ENCODE results near the gene CELSR1.
"Not testable (repeated sequence)": the region's sequence is repeated elsewhere in the genome, so short reads cannot be mapped to it uniquely, and the experiment has no call there.

The CELSR1 gene

GRCh38 chr22:46472722-46473016 is 64.8 kb downstream of the CELSR1 start:
- no peak for TF ChIP-seq CTCF (conservative IDR thresholded peaks at IDR 0.05; ENCODE audit: low read depth)
- no peak for DNase-seq (ENCODE audit: low spot score)
- CTCF ChIA-PET, result no interaction called here
- peak overlapping the region; percentile 10; the same call in 1 of the 2 replicates for H3K27ac ChIP-seq
- POLR2A ChIA-PET (ENCODE audit: low non-redundant PET), result no interaction called here

DNA sequence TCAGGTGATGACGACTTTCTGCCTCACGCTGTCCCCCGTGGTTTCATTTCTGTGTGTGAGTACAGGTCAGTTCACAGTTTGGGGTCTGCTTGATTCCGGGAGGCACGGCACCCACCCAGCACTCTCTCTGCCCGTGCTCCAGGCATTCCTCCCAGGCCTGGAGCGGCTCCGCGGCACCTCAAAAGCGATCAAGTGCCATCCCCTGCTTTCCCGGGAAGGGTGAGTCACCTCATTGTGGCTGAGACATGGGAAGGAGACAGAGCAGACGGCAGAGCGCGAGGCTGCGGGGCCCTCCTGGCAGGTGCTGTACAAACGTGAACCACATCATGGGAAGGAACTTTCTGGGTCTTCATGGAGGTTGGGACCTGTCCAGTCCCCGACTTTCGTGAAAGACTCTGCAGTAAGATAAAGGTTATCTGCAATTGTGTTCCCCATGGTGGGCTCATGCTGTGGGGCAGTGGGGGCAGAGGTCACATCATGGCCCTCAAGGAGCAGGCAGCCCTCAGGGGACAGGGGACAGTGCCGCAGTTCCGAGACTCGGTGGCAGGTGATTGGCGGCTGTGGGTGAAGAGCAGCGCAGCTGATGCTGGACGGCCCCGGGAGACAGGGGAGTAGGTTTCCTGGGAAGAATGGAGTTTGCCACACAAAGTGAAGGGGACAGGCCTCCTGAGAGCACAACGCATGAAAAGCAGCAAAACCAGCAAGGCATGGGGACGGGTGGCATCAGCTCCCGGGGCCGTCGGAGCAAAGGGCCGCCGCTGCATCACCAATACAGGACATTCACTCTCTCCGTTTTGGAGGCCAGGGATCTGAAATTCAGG is 65.3 kb downstream of the CELSR1 start:
- CTCF ChIA-PET, result interaction anchor here (0.6 kb wide), 1 partner anchor 18 kb away, joined by 4 read pairs; no protein-coding TSS in a partner anchor
- H3K27ac ChIP-seq, result no peak overlapping the region; the same call in 1 of the 2 replicates
- DNase-seq (ENCODE audit: low spot score), result no peak
- no peak for TF ChIP-seq CTCF (conservative IDR thresholded peaks at IDR 0.05; ENCODE audit: low read depth)
- POLR2A ChIA-PET (ENCODE audit: low non-redundant PET), result no interaction called here

DNA sequence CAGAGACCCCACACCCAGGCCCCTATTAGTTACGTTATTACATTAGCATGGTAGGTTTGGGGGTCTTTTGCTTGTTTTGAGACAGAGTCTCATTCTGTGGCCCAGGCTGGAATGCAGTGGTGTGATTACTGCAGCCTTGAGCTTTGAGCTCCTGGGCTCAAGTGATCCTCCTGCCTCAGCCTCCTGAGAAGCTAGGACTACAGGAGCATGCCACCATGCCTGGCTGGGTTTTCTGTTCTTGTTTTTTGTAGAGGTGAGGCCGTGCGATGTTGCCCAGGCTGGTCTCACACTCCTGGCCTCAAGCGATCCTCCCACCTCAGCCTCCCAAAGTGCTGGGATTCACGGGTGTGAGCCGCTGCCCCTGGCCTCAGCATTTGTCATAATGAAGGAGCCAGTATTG is 66.1 kb downstream of the CELSR1 start:
- DNase-seq (ENCODE audit: low spot score); POLR2A ChIA-PET (ENCODE audit: low non-redundant PET); H3K27ac ChIP-seq: not testable (repeated sequence)
- CTCF ChIA-PET, result interaction anchor here (0.6 kb wide), 1 partner anchor 17 kb away, joined by 4 read pairs; no protein-coding TSS in a partner anchor

- H3K27ac ChIP-seq, result peak overlapping the region; percentile 46
- ChIA-PET POLR2A (ENCODE audit: low non-redundant PET) (no interaction called here), CTCF (interaction anchor here (0.6 kb wide), 2 partner anchors 17 to 67 kb away, joined by 3 read pairs; no protein-coding TSS in a partner anchor)
- TF ChIP-seq CTCF (conservative IDR thresholded peaks at IDR 0.05; ENCODE audit: low read depth), result no peak
- no peak for DNase-seq (ENCODE audit: low spot score)
Measured at GRCh38 chr22:46469711-46470110, 67.7 kb downstream of the CELSR1 start.

- POLR2A ChIA-PET (ENCODE audit: low non-redundant PET), result no interaction called here
- CTCF ChIA-PET, result no interaction called here
- DNase-seq (ENCODE audit: low spot score), result no peak
- no peak for TF ChIP-seq CTCF (conservative IDR thresholded peaks at IDR 0.05; ENCODE audit: low read depth)
- peak overlapping the region; percentile 97 for H3K27ac ChIP-seq
Measured at GRCh38 chr22:46467006-46467405, 70.4 kb downstream of the CELSR1 start.

- no peak for DNase-seq (ENCODE audit: low spot score)
- ChIA-PET POLR2A (ENCODE audit: low non-redundant PET) (no interaction called here), CTCF (interaction anchor here (0.5 kb wide), 1 partner anchor 436 kb away, joined by 5 read pairs; no protein-coding TSS in a partner anchor)
- no peak for TF ChIP-seq CTCF (conservative IDR thresholded peaks at IDR 0.05; ENCODE audit: low read depth)
- H3K27ac ChIP-seq, result peak overlapping the region; percentile 97
Measured at GRCh38 chr22:46466255-46466676, 71.2 kb downstream of the CELSR1 start.

DNA sequence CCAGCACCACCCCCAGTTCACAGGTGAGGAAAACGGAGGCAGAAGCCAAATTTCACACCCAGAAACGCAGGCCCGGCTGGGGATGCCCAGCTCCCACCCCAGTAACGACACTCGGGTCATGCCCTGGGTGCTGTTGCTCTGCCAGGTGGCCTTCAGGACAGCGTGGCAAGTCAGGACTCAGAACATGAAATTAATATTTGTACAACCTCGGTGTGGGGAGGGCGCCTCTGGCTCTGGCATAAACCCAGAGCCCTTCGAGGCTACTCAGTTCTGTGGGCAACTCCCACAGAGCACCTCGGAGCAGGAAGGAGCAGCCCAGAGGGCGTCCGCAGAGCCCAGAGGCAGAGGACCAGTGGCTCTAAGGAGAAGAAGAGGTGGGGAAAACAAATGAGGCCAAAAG is 71.6 kb downstream of the CELSR1 start:
- TF ChIP-seq CTCF (conservative IDR thresholded peaks at IDR 0.05; ENCODE audit: low read depth), result no peak
- ChIA-PET CTCF (no interaction called here), POLR2A (ENCODE audit: low non-redundant PET) (no interaction called here)
- no peak for DNase-seq (ENCODE audit: low spot score)
- peak overlapping the region; percentile 97 for H3K27ac ChIP-seq
